IMR-90 (cell line): Measurements from ENCODE around the gene WFDC12. TPM values are rescaled to one million over a fixed set of nuclear protein-coding genes. Genes with fewer than 3 reads are reported as not detected.

Experiments
- ATAC-seq: fragments of 200-7000 bp; cut with Tn5 transposase; 2 replicates; pipeline ENCODE4 v1.9.1; 2020; ENCODE audit warnings: low read depth, mild to moderate bottlenecking, moderate library complexity
- BruUV-seq: library from RNA; stranded (reverse); fragments of 400-500 nt; replicated peaks from 2 replicates; lab custom pipeline; 2021; lab: Mats Ljungman, UMichigan
- CTCF ChIA-PET: fragments of 300-600 bp; formaldehyde crosslinking; extraction: SDS; loops from one replicate; lab custom pipeline; 2021; ENCODE audit warnings: antibody characterized with exemption; lab: Yijun Ruan, JAX
- POLR2A ChIA-PET: fragments of 300-600 bp; sonication (Branson Sonifier 250); formaldehyde crosslinking; loops from one replicate; lab custom pipeline; 2022; ENCODE audit warnings: antibody characterized with exemption; ENCODE audit not compliant: unreplicated experiment; lab: Charles Lee
- DNase-seq: peaks from one replicate; pipeline ENCODE4 v3.0.0; 2013
- H2AFZ ChIP-seq: replicated peaks from 2 replicates; pipeline ENCODE3; 2013; ENCODE audit warnings: low read length, mild to moderate bottlenecking; ENCODE audit not compliant: poor library complexity
- H2AK5ac ChIP-seq: 2 replicates; pipeline ENCODE4 v1.6.1; 2013; ENCODE audit warnings: low read depth, low read length, inconsistent platforms
- H2AK9ac ChIP-seq: replicated peaks from 2 replicates; pipeline ENCODE3; 2013; ENCODE audit warnings: mild to moderate bottlenecking, low read depth, low read length, moderate library complexity; ENCODE audit not compliant: poor library complexity
- H2BK120ac ChIP-seq: 2 replicates; pipeline ENCODE4 v1.6.1; 2013; ENCODE audit warnings: low read depth, low read length, inconsistent platforms
- H2BK15ac ChIP-seq: 3 replicates; pipeline ENCODE4 v1.6.1; 2013; ENCODE audit warnings: low read depth, low read length, inconsistent platforms
- H2BK20ac ChIP-seq: 2 replicates; pipeline ENCODE4 v1.6.1; 2013; ENCODE audit warnings: low read depth, mild to moderate bottlenecking, inconsistent platforms, low read length, moderate library complexity
- H2BK5ac ChIP-seq: 2 replicates; pipeline ENCODE4 v1.6.1; 2013; ENCODE audit warnings: mild to moderate bottlenecking, low read depth, low read length, inconsistent platforms; ENCODE audit not compliant: poor library complexity, severe bottlenecking
- H3K14ac ChIP-seq: replicated peaks from 2 replicates; pipeline ENCODE4 v1.6.1; 2013; ENCODE audit warnings: low read depth, low read length, inconsistent platforms
- H3K18ac ChIP-seq: 2 replicates; pipeline ENCODE4 v1.6.1; 2013; ENCODE audit warnings: low read depth, low read length, control low read depth
- H3K23ac ChIP-seq: 2 replicates; pipeline ENCODE4 v1.6.1; 2013; ENCODE audit warnings: low read depth, low read length, inconsistent platforms
- H3K27ac ChIP-seq: 2 replicates; pipeline ENCODE4 v1.5.1; 2013; ENCODE audit warnings: mild to moderate bottlenecking, control low read depth, low read length; ENCODE audit not compliant: insufficient read depth
- H3K27me3 ChIP-seq: 2 replicates; pipeline ENCODE4 v1.6.1; 2013; ENCODE audit warnings: low read length; ENCODE audit not compliant: control insufficient read depth, insufficient read depth
- H3K36me3 ChIP-seq: 2 replicates; pipeline ENCODE4 v1.6.1; 2013; ENCODE audit warnings: low read length, mixed read lengths; ENCODE audit not compliant: control insufficient read depth, insufficient read depth
- H3K4ac ChIP-seq: 2 replicates; pipeline ENCODE4 v1.6.1; 2013; ENCODE audit warnings: low read depth, low read length, inconsistent platforms
- H3K4me1 ChIP-seq: 2 replicates; pipeline ENCODE4 v1.6.1; 2013; ENCODE audit warnings: low read length, mixed read lengths; ENCODE audit not compliant: control insufficient read depth, insufficient read depth
- H3K4me2 ChIP-seq: 2 replicates; pipeline ENCODE4 v1.6.1; 2013; ENCODE audit warnings: low read depth, mild to moderate bottlenecking, control low read depth, low read length, moderate library complexity
- H3K4me3 ChIP-seq: 2 replicates; pipeline ENCODE4 v1.5.1; 2013; ENCODE audit warnings: low read depth, mild to moderate bottlenecking, control low read depth, low read length, moderate library complexity; ENCODE audit not compliant: insufficient read depth
- H3K56ac ChIP-seq: 2 replicates; pipeline ENCODE4 v1.6.1; 2013; ENCODE audit warnings: low read length, inconsistent platforms; ENCODE audit not compliant: insufficient read depth; ENCODE audit errors: extremely low read depth
- H3K79me1 ChIP-seq, 2 experiments: 2 replicates each; pipeline ENCODE4 v1.6.1; 2013; ENCODE audit warnings: low read length in 2 of 2, inconsistent platforms in 1 of 2, low read depth in 1 of 2
- H3K9ac ChIP-seq: 2 replicates; pipeline ENCODE4 v1.6.1; 2013; ENCODE audit warnings: low read depth, low read length, control low read depth
- H3K9me1 ChIP-seq: 2 replicates; pipeline ENCODE4 v1.6.1; 2013; ENCODE audit warnings: low read length, inconsistent platforms; ENCODE audit not compliant: insufficient read depth
- H3K9me3 ChIP-seq: 2 replicates; pipeline ENCODE4 v1.6.1; 2013; ENCODE audit warnings: low read length; ENCODE audit not compliant: control insufficient read depth, insufficient read depth
- H4K20me1 ChIP-seq: 2 replicates; pipeline ENCODE4 v1.6.1; 2013; ENCODE audit warnings: low read length, inconsistent platforms; ENCODE audit not compliant: insufficient read depth
- H4K5ac ChIP-seq: 2 replicates; pipeline ENCODE4 v1.6.1; 2013; ENCODE audit warnings: mild to moderate bottlenecking, low read depth, low read length, control low read depth
- H4K8ac ChIP-seq, 2 experiments: 2 replicates each; pipeline ENCODE4 v1.6.1; 2013; ENCODE audit warnings: low read depth in 2 of 2, low read length in 2 of 2, control low read depth in 1 of 2, inconsistent platforms in 1 of 2
- H4K91ac ChIP-seq: 2 replicates; pipeline ENCODE4 v1.6.1; 2013; ENCODE audit warnings: low read depth, low read length, inconsistent platforms; ENCODE audit not compliant: insufficient read depth
- BHLHE40 ChIP-seq: fragments of 150-350 bp; IDR thresholded peaks from 2 replicates; pipeline ENCODE4 v1.6.1; 2016; ENCODE audit warnings: mild to moderate bottlenecking, low read depth, low read length
- CEBPB ChIP-seq: IDR thresholded peaks from 2 replicates; pipeline ENCODE4 v1.6.1; 2012; ENCODE audit warnings: low read depth, low read length, improper control_type of control experiment
- FOS ChIP-seq: fragments of 150-350 bp; IDR thresholded peaks from 2 replicates; pipeline ENCODE4 v1.6.1; 2016; ENCODE audit warnings: low read depth, low read length
- MXI1 ChIP-seq: IDR thresholded peaks from 2 replicates; pipeline ENCODE4 v1.6.1; 2012; ENCODE audit warnings: low read depth, mild to moderate bottlenecking, low read length, moderate library complexity, borderline replicate concordance
- POLR2A ChIP-seq: IDR thresholded peaks from 2 replicates; pipeline ENCODE4 v1.6.1; 2012; ENCODE audit warnings: mild to moderate bottlenecking, low read depth, low read length
- RFX5 ChIP-seq: IDR thresholded peaks from 2 replicates; pipeline ENCODE4 v1.8.0; 2012; ENCODE audit warnings: low read depth, mild to moderate bottlenecking, low read length, moderate library complexity
- WGBS, 2 experiments: methylation state at CpG; one replicate each; pipeline versions ENCODE4 v1.1.5 to v1.1.7; 2013; ENCODE audit warnings: missing lambda C conversion rate in 2 of 2; ENCODE audit not compliant: insufficient read length in 1 of 2; ENCODE audit errors: extremely low coverage in 2 of 2; 5-methylcytosine and 5-hydroxymethylcytosine counted together
- dilution Hi-C: fragments of 300-500 bp; cut with HindIII; formaldehyde crosslinking; loops from one replicate; pipeline ENCODE4 v1.14.3; 2018; ENCODE audit warnings: low sequenced_read_pairs; ENCODE audit not compliant: unreplicated experiment
- in situ Hi-C: fragments of 300-500 bp; cut with MboI; formaldehyde crosslinking; loops from 3 replicates; pipeline ENCODE4 v1.14.3; 2019; ENCODE audit warnings: low sequenced_read_pairs, inconsistent platforms, mixed read lengths
- intact Hi-C: fragments of 100-400 bp; cut with micrococcal nuclease; formaldehyde crosslinking; loops from 2 replicates; pipeline ENCODE4 v1.10.0; 2022
- polyA plus RNA-seq, 3 experiments: library from polyadenylated mRNA; depleted of rRNA; stranded (reverse); fragments of >200 nt; gene quantifications; 2 replicates each; pipeline ENCODE4 v1.2.3, GENCODE V29; 2012; ENCODE audit warnings: low replicate concordance in 1 of 3
- total RNA-seq: library from RNA; depleted of rRNA; stranded (reverse); fragments of >200 nt; gene quantifications from 2 replicates; pipeline ENCODE4 v1.2.3, GENCODE V29; 2012
- TF ChIP-seq, protein P1 (sequence below): conservative IDR thresholded peaks from 2 replicates; pipeline ENCODE4 v1.5.1; 2012; ENCODE audit warnings: mild to moderate bottlenecking, low read depth, low read length, improper control_type of control experiment
- TF ChIP-seq, protein P2 (sequence below): fragments of 150-350 bp; IDR thresholded peaks from 2 replicates; pipeline ENCODE4 v1.6.1; 2016; ENCODE audit warnings: low read depth, mild to moderate bottlenecking, low read length, moderate library complexity, borderline replicate concordance
- TF ChIP-seq, protein P3 (sequence below): fragments of 150-350 bp; IDR thresholded peaks from 2 replicates; pipeline ENCODE4 v1.6.1; 2017; ENCODE audit warnings: mild to moderate bottlenecking, antibody characterized with exemption, low read length, low read depth

Gene WFDC12
- total and polyA plus RNA-seq, 2 of the 4 experiments (the other 2 are of a cell fraction), result not detected

DNA sequence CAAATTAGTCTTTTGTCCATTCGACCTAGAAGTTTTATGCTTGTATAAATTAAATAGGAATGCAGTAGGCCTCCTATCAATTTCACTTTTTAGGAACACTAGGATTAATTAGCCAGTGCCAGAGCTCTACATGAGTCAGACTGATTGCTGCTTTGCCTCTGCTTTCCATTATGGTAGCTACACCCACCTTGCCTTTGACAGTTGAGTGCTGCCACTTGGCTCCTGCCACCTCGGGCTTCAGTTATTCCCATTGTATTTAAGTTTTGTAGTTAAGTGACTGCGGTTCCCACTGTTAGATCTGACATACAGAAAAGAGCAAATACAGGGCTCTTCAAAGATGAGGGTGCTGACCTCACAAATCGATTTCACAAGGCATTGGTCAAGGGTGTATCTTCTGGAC lies 16.6 kb upstream of the WFDC12 start:
- Histone ChIP-seq H3K9ac (no peak overlapping the region), H2AFZ (no peak overlapping the region), H2BK15ac (no peak overlapping the region), H4K20me1 (no peaks in the 10 kb centered on the region), H3K9me1 (no peaks in the 10 kb centered on the region), H3K36me3 (no peaks in the 10 kb centered on the region), H2BK20ac (no peak overlapping the region), H2AK9ac (no peak overlapping the region), H3K14ac (no peak overlapping the region), H3K9me3 (no peaks in the 10 kb centered on the region), H3K4me1 (no peaks in the 10 kb centered on the region), H3K18ac (no peak overlapping the region), H3K27me3 (peaks cover 5% of the 10 kb centered on the region), H4K8ac (no peak overlapping the region), H3K4ac (no peak overlapping the region), H4K91ac (no peak overlapping the region), H3K4me3 (no peak overlapping the region), H3K27ac (no peak overlapping the region), H3K56ac (no peak overlapping the region), H3K4me2 (no peak overlapping the region), H2BK5ac (no peak overlapping the region), H4K5ac (no peak overlapping the region), H3K23ac (no peak overlapping the region), H2BK120ac (no peak overlapping the region), H3K79me1 (no peaks in the 10 kb centered on the region), H2AK5ac (no peak overlapping the region)
- in situ Hi-C loops (no loop called here), intact Hi-C loops (no loop called here), dilution Hi-C loops (no loop called here)
- ATAC-seq (no peak), DNase-seq (no peak)
- no CpG with 5 or more reads among the region's 4 CpGs for WGBS, 2 experiments
- ChIA-PET POLR2A (no interaction called here), CTCF (no interaction called here)
- no TSS peak for BruUV-seq
- TF ChIP-seq POLR2A, result no peak
- no peak for TF ChIP-seq MXI1
- TF ChIP-seq FOS, result no peak
- TF ChIP-seq BHLHE40, result no peak
- no peak for TF ChIP-seq CEBPB
- TF ChIP-seq, protein P1, sequence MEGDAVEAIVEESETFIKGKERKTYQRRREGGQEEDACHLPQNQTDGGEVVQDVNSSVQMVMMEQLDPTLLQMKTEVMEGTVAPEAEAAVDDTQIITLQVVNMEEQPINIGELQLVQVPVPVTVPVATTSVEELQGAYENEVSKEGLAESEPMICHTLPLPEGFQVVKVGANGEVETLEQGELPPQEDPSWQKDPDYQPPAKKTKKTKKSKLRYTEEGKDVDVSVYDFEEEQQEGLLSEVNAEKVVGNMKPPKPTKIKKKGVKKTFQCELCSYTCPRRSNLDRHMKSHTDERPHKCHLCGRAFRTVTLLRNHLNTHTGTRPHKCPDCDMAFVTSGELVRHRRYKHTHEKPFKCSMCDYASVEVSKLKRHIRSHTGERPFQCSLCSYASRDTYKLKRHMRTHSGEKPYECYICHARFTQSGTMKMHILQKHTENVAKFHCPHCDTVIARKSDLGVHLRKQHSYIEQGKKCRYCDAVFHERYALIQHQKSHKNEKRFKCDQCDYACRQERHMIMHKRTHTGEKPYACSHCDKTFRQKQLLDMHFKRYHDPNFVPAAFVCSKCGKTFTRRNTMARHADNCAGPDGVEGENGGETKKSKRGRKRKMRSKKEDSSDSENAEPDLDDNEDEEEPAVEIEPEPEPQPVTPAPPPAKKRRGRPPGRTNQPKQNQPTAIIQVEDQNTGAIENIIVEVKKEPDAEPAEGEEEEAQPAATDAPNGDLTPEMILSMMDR, result no peak
- TF ChIP-seq, protein P2, sequence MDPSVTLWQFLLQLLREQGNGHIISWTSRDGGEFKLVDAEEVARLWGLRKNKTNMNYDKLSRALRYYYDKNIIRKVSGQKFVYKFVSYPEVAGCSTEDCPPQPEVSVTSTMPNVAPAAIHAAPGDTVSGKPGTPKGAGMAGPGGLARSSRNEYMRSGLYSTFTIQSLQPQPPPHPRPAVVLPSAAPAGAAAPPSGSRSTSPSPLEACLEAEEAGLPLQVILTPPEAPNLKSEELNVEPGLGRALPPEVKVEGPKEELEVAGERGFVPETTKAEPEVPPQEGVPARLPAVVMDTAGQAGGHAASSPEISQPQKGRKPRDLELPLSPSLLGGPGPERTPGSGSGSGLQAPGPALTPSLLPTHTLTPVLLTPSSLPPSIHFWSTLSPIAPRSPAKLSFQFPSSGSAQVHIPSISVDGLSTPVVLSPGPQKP, result no peak
- TF ChIP-seq RFX5, result no peak
- TF ChIP-seq, protein P3, sequence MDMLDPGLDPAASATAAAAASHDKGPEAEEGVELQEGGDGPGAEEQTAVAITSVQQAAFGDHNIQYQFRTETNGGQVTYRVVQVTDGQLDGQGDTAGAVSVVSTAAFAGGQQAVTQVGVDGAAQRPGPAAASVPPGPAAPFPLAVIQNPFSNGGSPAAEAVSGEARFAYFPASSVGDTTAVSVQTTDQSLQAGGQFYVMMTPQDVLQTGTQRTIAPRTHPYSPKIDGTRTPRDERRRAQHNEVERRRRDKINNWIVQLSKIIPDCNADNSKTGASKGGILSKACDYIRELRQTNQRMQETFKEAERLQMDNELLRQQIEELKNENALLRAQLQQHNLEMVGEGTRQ, result no peak
